HepG2 (cell line): ENCODE data around the gene ZNF217.

Experiments
- CHD4 ChIP-seq: fragments of 200-600 bp; sonication (generic); IDR thresholded peaks from 2 replicates; pipeline ENCODE4 v1.7.0; 2017; ENCODE audit warnings: mild to moderate bottlenecking, low read length, borderline replicate concordance
- CTCF ChIP-seq: sonication (generic); formaldehyde crosslinking; IDR thresholded peaks from 2 replicates; pipeline ENCODE4 v1.5.0; 2020; ENCODE audit warnings: mild to moderate bottlenecking, missing genetic modification reagents, moderate library complexity
- HNRNPK ChIP-seq: fragments of 200-400 bp; formaldehyde crosslinking; IDR thresholded peaks from 2 replicates; pipeline ENCODE4 v1.6.1; 2018; ENCODE audit warnings: low read length, low read depth, moderate library complexity, mild to moderate bottlenecking; ENCODE audit not compliant: poor library complexity, severe bottlenecking
- KDM5B ChIP-seq: sonication (generic); formaldehyde crosslinking; IDR thresholded peaks from 2 replicates; pipeline ENCODE4 v1.4.0; 2020; ENCODE audit warnings: missing genetic modification reagents, mild to moderate bottlenecking, borderline replicate concordance
- MAX ChIP-seq: IDR thresholded peaks from 2 replicates; pipeline ENCODE4 v1.6.1; 2012; ENCODE audit warnings: inconsistent platforms
- MED13 ChIP-seq: sonication (generic); formaldehyde crosslinking; IDR thresholded peaks from 2 replicates; pipeline ENCODE4 v1.5.0; 2020; ENCODE audit warnings: missing genetic modification reagents
- MTA1 ChIP-seq: sonication (generic); formaldehyde crosslinking; IDR thresholded peaks from 2 replicates; pipeline ENCODE4 v1.4.0; 2020; ENCODE audit warnings: missing genetic modification reagents, mild to moderate bottlenecking, borderline replicate concordance
- SIX4 ChIP-seq: sonication (generic); formaldehyde crosslinking; IDR thresholded peaks from 2 replicates; pipeline ENCODE4 v1.4.0; 2020; ENCODE audit warnings: missing genetic modification reagents
- SMAD3 ChIP-seq: sonication (generic); formaldehyde crosslinking; IDR thresholded peaks from 2 replicates; pipeline ENCODE4 v1.4.0; 2020; ENCODE audit warnings: missing genetic modification reagents
- ZGPAT ChIP-seq: IDR thresholded peaks from 2 replicates; pipeline ENCODE4 v1.6.1; 2016; ENCODE audit warnings: mild to moderate bottlenecking

DNA sequence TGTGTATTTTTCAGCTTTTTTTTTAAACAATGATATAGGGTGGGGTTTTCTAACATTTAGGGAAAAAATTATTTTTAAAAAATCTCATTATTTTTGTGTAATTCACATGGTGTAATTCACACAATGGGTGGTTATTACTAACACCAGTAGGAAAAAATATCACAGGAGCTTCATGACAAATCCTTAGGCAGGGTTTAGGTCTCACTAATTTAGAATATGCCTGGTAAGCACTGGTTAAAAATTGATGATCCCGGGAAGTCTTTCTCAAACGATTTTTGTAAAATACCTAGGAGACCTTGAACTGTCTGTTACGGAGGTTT lies 29.5 kb upstream of the ZNF217 start:
- no peak for TF ChIP-seq KDM5B (CRISPR knock-in tag)
- TF ChIP-seq HNRNPK = no peak
- TF ChIP-seq SMAD3 (CRISPR knock-in tag) = no peak
- TF ChIP-seq SIX4 (CRISPR knock-in tag) = 0 out of 2 replicates have a peak, but pooled peaks have one; percentile 7
- TF ChIP-seq ZGPAT = no peak
- TF ChIP-seq CHD4 = no peak
- TF ChIP-seq MED13 (CRISPR knock-in tag) = no peak
- TF ChIP-seq CTCF (CRISPR knock-in tag) = no peak
- TF ChIP-seq MAX = no peak
- no peak for TF ChIP-seq MTA1
